Measurements from ENCODE around the gene WDFY4. TPM values are rescaled to one million over a fixed set of nuclear protein-coding genes. Genes with fewer than 3 reads are reported as not detected.

The WDFY4 gene
- total and polyA plus RNA-seq, 4 donors = 0.57 to 7.1 (median 2.0) TPM

DNA sequence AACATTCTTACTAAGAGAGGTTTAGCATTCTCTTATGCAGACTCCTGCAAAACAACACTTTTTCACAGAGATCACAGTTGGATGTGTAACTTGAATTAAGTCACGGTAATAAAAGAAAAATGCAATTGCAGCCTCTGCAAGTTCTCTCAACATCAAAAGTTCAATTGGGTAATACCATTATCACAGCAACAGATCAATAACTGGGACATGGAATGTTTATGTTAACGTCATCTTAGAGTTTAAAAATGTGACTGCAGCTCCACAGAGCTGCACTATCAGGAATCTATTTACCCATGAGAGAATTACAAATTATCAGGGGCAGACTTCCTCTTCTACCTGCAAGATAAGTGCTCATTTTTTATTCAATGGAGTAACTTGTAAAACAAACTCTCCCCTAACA, 344.0 kb downstream of the WDFY4 start:
- Histone ChIP-seq H3K4me1 (ENCODE audit: control insufficient read depth in 4 of 4, insufficient read depth in 4 of 4, low read length in 3 of 4) (peaks cover 2 to 15% (median 12%) of the 10 kb centered on the region in 4 donors), H3K9ac (ENCODE audit: low read depth in 1 of 2, low read length in 2 of 2) (no peak overlapping the region), H3K9me3 (ENCODE audit: control insufficient read depth in 4 of 4, low read length in 3 of 4) (no peaks in the 10 kb centered on the region), H3K27me3 (ENCODE audit: control insufficient read depth in 4 of 4, insufficient read depth in 4 of 4, low read length in 3 of 4) (no peaks in the 10 kb centered on the region), H3K27ac (ENCODE audit: low read depth in 1 of 2, low read length in 2 of 2) (no peak overlapping the region), H3K4me3 (ENCODE audit: low read depth in 1 of 3, low read length in 3 of 3) (no peak overlapping the region), H3K36me3 (ENCODE audit: control insufficient read depth in 4 of 4, insufficient read depth in 3 of 4, low read depth in 1 of 4, low read length in 3 of 4) (no peaks in the 10 kb centered on the region)
- TF ChIP-seq, protein P1, sequence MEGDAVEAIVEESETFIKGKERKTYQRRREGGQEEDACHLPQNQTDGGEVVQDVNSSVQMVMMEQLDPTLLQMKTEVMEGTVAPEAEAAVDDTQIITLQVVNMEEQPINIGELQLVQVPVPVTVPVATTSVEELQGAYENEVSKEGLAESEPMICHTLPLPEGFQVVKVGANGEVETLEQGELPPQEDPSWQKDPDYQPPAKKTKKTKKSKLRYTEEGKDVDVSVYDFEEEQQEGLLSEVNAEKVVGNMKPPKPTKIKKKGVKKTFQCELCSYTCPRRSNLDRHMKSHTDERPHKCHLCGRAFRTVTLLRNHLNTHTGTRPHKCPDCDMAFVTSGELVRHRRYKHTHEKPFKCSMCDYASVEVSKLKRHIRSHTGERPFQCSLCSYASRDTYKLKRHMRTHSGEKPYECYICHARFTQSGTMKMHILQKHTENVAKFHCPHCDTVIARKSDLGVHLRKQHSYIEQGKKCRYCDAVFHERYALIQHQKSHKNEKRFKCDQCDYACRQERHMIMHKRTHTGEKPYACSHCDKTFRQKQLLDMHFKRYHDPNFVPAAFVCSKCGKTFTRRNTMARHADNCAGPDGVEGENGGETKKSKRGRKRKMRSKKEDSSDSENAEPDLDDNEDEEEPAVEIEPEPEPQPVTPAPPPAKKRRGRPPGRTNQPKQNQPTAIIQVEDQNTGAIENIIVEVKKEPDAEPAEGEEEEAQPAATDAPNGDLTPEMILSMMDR (IDR thresholded peaks at IDR 0.05; ENCODE audit: low read depth, low read length, missing input control) = no peak
- TF ChIP-seq ZBTB33 (IDR thresholded peaks at IDR 0.05) (peak; percentile 26), RXRA (IDR thresholded peaks at IDR 0.05) (peak; percentile 11 to 70), RAD21 (IDR thresholded peaks at IDR 0.05) (peak; percentile 42 to 69), HNF4G (IDR thresholded peaks at IDR 0.05) (no peak), HNF4A (conservative IDR thresholded peaks at IDR 0.05) (peak; percentile 51 to 68), GABPA (IDR thresholded peaks at IDR 0.05 in 1 of 2, conservative IDR thresholded peaks at IDR 0.05 in 1 of 2) (no peak), EGR1 (IDR thresholded peaks at IDR 0.05; ENCODE audit: low read depth in 2 of 2) (no peak), SP1 (IDR thresholded peaks at IDR 0.05) (no peak), JUND (IDR thresholded peaks at IDR 0.05) (peak in 1 of 2 donors; percentile 51), YY1 (IDR thresholded peaks at IDR 0.05) (peak; percentile 49), FOXA1 (IDR thresholded peaks at IDR 0.05) (peak; percentile 41)
- TF ChIP-seq, protein P2, sequence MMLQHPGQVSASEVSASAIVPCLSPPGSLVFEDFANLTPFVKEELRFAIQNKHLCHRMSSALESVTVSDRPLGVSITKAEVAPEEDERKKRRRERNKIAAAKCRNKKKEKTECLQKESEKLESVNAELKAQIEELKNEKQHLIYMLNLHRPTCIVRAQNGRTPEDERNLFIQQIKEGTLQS (IDR thresholded peaks at IDR 0.05) = no peak
- TF ChIP-seq, protein P3, sequence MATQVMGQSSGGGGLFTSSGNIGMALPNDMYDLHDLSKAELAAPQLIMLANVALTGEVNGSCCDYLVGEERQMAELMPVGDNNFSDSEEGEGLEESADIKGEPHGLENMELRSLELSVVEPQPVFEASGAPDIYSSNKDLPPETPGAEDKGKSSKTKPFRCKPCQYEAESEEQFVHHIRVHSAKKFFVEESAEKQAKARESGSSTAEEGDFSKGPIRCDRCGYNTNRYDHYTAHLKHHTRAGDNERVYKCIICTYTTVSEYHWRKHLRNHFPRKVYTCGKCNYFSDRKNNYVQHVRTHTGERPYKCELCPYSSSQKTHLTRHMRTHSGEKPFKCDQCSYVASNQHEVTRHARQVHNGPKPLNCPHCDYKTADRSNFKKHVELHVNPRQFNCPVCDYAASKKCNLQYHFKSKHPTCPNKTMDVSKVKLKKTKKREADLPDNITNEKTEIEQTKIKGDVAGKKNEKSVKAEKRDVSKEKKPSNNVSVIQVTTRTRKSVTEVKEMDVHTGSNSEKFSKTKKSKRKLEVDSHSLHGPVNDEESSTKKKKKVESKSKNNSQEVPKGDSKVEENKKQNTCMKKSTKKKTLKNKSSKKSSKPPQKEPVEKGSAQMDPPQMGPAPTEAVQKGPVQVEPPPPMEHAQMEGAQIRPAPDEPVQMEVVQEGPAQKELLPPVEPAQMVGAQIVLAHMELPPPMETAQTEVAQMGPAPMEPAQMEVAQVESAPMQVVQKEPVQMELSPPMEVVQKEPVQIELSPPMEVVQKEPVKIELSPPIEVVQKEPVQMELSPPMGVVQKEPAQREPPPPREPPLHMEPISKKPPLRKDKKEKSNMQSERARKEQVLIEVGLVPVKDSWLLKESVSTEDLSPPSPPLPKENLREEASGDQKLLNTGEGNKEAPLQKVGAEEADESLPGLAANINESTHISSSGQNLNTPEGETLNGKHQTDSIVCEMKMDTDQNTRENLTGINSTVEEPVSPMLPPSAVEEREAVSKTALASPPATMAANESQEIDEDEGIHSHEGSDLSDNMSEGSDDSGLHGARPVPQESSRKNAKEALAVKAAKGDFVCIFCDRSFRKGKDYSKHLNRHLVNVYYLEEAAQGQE (IDR thresholded peaks at IDR 0.05) = peak; percentile 33
- DNase-seq (ENCODE audit: low spot score) = no peak
- WGBS = 36% methylated on average over 2 of the region's 2 CpGs

DNA sequence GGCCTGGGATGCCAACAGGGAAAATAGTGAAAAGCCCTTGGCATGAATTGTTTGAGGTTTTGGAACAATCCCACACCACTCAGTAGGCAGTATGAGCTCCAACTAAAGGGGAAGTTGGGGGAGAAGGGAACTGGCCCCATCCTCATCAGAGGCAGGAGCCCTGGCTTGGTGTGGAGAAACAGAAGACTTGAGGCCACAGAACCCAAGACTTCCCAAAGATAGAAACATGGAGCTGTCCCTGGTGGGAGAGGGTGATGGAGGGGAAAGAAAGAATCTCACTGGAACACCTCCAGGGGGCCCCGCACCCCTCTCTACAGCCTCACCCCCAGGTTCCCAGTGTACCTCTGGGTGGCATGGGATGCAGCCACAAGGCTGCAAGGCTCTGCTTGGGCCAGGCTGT, 345.0 kb downstream of the WDFY4 start:
- H3K4me1 ChIP-seq (ENCODE audit: control insufficient read depth in 4 of 4, insufficient read depth in 4 of 4, low read length in 3 of 4) = peaks cover 2 to 15% (median 12%) of the 10 kb centered on the region in 4 donors
- TF ChIP-seq, protein P2 (IDR thresholded peaks at IDR 0.05) = no peak
- TF ChIP-seq JUND (IDR thresholded peaks at IDR 0.05) (no peak), RXRA (IDR thresholded peaks at IDR 0.05) (no peak), ZBTB33 (IDR thresholded peaks at IDR 0.05) (no peak)
- no peaks in the 10 kb centered on the region for H3K9me3 ChIP-seq (ENCODE audit: control insufficient read depth in 4 of 4, low read length in 3 of 4)
- H3K36me3 ChIP-seq (ENCODE audit: control insufficient read depth in 4 of 4, insufficient read depth in 3 of 4, low read depth in 1 of 4, low read length in 3 of 4) = no peaks in the 10 kb centered on the region
- H3K9ac ChIP-seq (ENCODE audit: low read depth in 1 of 2, low read length in 2 of 2) = no peak overlapping the region
- no peak for DNase-seq (ENCODE audit: low spot score)
- no peak overlapping the region for H3K27ac ChIP-seq (ENCODE audit: low read depth in 1 of 2, low read length in 2 of 2)
- H3K27me3 ChIP-seq (ENCODE audit: control insufficient read depth in 4 of 4, insufficient read depth in 4 of 4, low read length in 3 of 4) = no peaks in the 10 kb centered on the region
- WGBS = 94% methylated on average over 1 of the region's 1 CpG
- no peak overlapping the region for H3K4me3 ChIP-seq (ENCODE audit: low read depth in 1 of 3, low read length in 3 of 3)

Data from liver (tissue), 9 donors.